Measurements from ENCODE around the gene ZNF407. TPM values are rescaled to one million over a fixed set of nuclear protein-coding genes. Genes with fewer than 3 reads are reported as not detected.

The ZNF407 gene
- total RNA-seq, 1 experiment from 2014 or later = 15.9 TPM

DNA sequence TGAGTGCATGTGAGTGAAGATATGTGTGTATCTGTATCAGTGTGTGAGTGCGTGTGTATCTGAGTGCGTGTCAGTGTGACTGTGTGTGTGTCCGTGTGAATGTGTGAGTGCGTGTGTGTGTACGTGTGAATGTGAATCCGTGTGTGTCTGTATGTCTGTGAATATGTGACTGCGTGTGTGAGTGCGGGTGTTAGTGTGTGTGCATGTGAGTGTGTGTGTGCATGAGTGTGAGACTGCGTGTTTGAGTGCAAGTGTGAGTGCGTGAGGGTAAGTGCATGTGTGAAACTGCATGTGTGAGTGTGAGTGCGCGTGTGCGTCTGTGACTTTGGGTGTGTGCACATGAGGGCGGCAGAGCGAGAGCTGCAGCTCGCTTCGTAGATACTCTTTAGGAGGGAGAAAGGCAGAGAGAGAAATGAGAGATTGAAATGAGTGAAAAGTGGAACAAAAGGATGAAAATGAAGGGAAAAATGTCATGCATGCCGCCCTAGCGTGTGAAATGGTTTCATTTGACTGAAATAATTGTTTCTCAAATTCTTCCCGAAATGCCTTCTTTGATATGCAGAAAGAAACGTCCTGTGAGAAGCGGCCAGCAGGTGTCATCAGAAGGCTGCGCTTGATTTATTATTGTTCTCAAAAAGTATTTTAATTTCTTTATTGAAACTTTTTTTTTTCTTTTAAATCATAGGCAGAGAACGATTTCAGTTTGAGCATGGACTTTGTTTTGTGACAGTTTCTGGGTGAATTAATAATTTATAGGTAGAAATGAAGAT, 25.6 kb downstream of the ZNF407 start:
- no peaks in the 10 kb centered on the region for H3K9me3 ChIP-seq (ENCODE audit: low read depth, low read length, poor library complexity, severe bottlenecking)
- no peaks in the 10 kb centered on the region for H3K27me3 ChIP-seq (replicated peaks; ENCODE audit: insufficient read depth, low read depth, low read length, poor library complexity)
- POLR2A ChIA-PET (ENCODE audit: low non-redundant PET) = no interaction called here
- no peak overlapping the region for H3K4me3 ChIP-seq (ENCODE audit: low read depth, low read length, poor library complexity, severe bottlenecking)
- no peak overlapping the region for H3K27ac ChIP-seq (ENCODE audit: low read depth, low read length, poor library complexity, severe bottlenecking)
- no peaks in the 10 kb centered on the region for H3K4me1 ChIP-seq (ENCODE audit: insufficient read depth, low read length, poor library complexity, severe bottlenecking)
- BruUV-seq (replicated peaks) = no TSS peak
- DNase-seq (ENCODE audit: low spot score) = no peak
- intact Hi-C loops (cut with micrococcal nuclease; ENCODE audit: unreplicated experiment) = no loop called here
- TF ChIP-seq, protein P1, sequence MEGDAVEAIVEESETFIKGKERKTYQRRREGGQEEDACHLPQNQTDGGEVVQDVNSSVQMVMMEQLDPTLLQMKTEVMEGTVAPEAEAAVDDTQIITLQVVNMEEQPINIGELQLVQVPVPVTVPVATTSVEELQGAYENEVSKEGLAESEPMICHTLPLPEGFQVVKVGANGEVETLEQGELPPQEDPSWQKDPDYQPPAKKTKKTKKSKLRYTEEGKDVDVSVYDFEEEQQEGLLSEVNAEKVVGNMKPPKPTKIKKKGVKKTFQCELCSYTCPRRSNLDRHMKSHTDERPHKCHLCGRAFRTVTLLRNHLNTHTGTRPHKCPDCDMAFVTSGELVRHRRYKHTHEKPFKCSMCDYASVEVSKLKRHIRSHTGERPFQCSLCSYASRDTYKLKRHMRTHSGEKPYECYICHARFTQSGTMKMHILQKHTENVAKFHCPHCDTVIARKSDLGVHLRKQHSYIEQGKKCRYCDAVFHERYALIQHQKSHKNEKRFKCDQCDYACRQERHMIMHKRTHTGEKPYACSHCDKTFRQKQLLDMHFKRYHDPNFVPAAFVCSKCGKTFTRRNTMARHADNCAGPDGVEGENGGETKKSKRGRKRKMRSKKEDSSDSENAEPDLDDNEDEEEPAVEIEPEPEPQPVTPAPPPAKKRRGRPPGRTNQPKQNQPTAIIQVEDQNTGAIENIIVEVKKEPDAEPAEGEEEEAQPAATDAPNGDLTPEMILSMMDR (conservative IDR thresholded peaks at IDR 0.05; ENCODE audit: low read depth, low read length) = peak; percentile 58
- no peak for TF ChIP-seq EZH2 (IDR thresholded peaks at IDR 0.05; ENCODE audit: borderline replicate concordance, low read depth, low read length, poor library complexity, severe bottlenecking)
- H3K36me3 ChIP-seq (ENCODE audit: insufficient read depth, low read length, poor library complexity, severe bottlenecking) = no peaks in the 10 kb centered on the region
- CTCF ChIA-PET = no interaction called here

DNA sequence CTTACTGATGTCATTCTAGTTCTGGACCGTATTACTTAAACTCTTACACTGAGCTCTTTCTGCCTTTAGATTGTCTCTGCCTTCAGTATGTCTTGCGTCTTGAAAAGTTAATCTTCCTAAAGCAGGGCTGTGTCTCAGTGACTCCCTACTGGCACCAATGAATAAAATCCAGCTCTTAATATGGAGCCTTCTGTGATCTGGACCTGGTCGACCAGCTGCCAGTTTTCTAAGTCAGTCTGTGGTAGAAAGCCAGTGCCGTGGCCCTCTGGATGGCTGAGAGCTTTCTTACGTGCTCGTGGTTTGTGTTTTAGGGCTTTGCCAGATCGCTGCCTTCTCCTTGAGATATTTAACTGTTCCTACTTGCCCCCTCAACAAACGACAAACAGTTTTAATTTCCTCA, 26.8 kb downstream of the ZNF407 start:
- POLR2A ChIA-PET (ENCODE audit: low non-redundant PET) = no interaction called here
- H3K36me3 ChIP-seq (ENCODE audit: insufficient read depth, low read length, poor library complexity, severe bottlenecking) = no peaks in the 10 kb centered on the region
- TF ChIP-seq, protein P1 (conservative IDR thresholded peaks at IDR 0.05; ENCODE audit: low read depth, low read length) = no peak
- TF ChIP-seq EZH2 (IDR thresholded peaks at IDR 0.05; ENCODE audit: borderline replicate concordance, low read depth, low read length, poor library complexity, severe bottlenecking) = no peak
- H3K27ac ChIP-seq (ENCODE audit: low read depth, low read length, poor library complexity, severe bottlenecking) = no peak overlapping the region
- H3K4me1 ChIP-seq (ENCODE audit: insufficient read depth, low read length, poor library complexity, severe bottlenecking) = no peaks in the 10 kb centered on the region
- intact Hi-C loops (cut with micrococcal nuclease; ENCODE audit: unreplicated experiment) = no loop called here
- H3K27me3 ChIP-seq (replicated peaks; ENCODE audit: insufficient read depth, low read depth, low read length, poor library complexity) = no peaks in the 10 kb centered on the region
- CTCF ChIA-PET = no interaction called here
- no peak for DNase-seq (ENCODE audit: low spot score)
- no peaks in the 10 kb centered on the region for H3K9me3 ChIP-seq (ENCODE audit: low read depth, low read length, poor library complexity, severe bottlenecking)
- H3K4me3 ChIP-seq (ENCODE audit: low read depth, low read length, poor library complexity, severe bottlenecking) = no peak overlapping the region
- no TSS peak for BruUV-seq (replicated peaks)

DNA sequence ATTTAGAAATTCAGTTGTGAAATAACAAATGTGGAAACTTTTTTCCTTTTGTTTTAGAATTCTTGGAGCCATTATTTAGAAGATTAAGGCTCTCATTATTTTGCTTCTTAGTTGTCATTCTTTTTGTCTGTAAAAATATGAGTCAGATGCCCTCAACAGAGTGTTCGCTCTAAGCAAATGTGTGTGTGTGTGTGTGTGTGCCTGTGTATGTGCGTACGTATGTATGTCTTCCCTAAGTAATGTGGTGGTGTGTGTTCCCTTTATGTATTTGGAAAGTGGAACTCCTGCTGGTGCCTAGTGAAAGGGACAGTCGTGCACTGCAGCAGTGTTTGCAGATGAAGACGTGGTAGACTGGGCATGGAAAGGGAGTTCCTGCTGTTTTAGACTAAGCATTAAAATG, 27.5 kb downstream of the ZNF407 start:
- Histone ChIP-seq H3K27me3 (replicated peaks; ENCODE audit: insufficient read depth, low read depth, low read length, poor library complexity) (no peaks in the 10 kb centered on the region), H3K27ac (ENCODE audit: low read depth, low read length, poor library complexity, severe bottlenecking) (no peak overlapping the region), H3K4me1 (ENCODE audit: insufficient read depth, low read length, poor library complexity, severe bottlenecking) (no peaks in the 10 kb centered on the region), H3K36me3 (ENCODE audit: insufficient read depth, low read length, poor library complexity, severe bottlenecking) (no peaks in the 10 kb centered on the region), H3K4me3 (ENCODE audit: low read depth, low read length, poor library complexity, severe bottlenecking) (no peak overlapping the region), H3K9me3 (ENCODE audit: low read depth, low read length, poor library complexity, severe bottlenecking) (no peaks in the 10 kb centered on the region)
- TF ChIP-seq, protein P1 (conservative IDR thresholded peaks at IDR 0.05; ENCODE audit: low read depth, low read length) = no peak
- no peak for TF ChIP-seq EZH2 (IDR thresholded peaks at IDR 0.05; ENCODE audit: borderline replicate concordance, low read depth, low read length, poor library complexity, severe bottlenecking)
- CTCF ChIA-PET = no interaction called here
- intact Hi-C loops (cut with micrococcal nuclease; ENCODE audit: unreplicated experiment) = no loop called here
- BruUV-seq (replicated peaks) = no TSS peak
- POLR2A ChIA-PET (ENCODE audit: low non-redundant PET) = no interaction called here
- peak; percentile 21 for DNase-seq (ENCODE audit: low spot score)

Data from A673 (cell line).